GM18505 (cell line): ENCODE results near the gene ADAM22.

ENCODE experiments used
- ATAC-seq: cut with Tn5 transposase; IDR thresholded peaks from one replicate; pipeline ENCODE4 v1.9.1; 2021; ENCODE audit not compliant: unreplicated experiment
- POLR2A ChIP-seq: IDR thresholded peaks from 4 replicates; pipeline ENCODE4 v1.6.1; 2011; ENCODE audit warnings: borderline replicate concordance; ENCODE audit not compliant: insufficient read depth, insufficient read length; ENCODE audit errors: extremely low read depth

Gene ADAM22

GRCh38 chr7:88201305-88201704, 267.3 kb downstream of the ADAM22 start:
- TF ChIP-seq POLR2A, result no peak
- ATAC-seq, result no peak

GRCh38 chr7:88202278-88202677, 268.2 kb downstream of the ADAM22 start:
- no peak for ATAC-seq
- TF ChIP-seq POLR2A, result no peak

- no peak for ATAC-seq
- no peak for TF ChIP-seq POLR2A
These were observed 268.7 kb downstream of the ADAM22 start for GRCh38 chr7:88202799-88203198.

GRCh38 chr7:88203401-88203800, 269.4 kb downstream of the ADAM22 start:
- TF ChIP-seq POLR2A, result no peak
- no peak for ATAC-seq

- no peak for TF ChIP-seq POLR2A
- ATAC-seq, result no peak
These were observed 270.6 kb downstream of the ADAM22 start for GRCh38 chr7:88204525-88205110.

- no peak for ATAC-seq
- no peak for TF ChIP-seq POLR2A
These were observed 271.1 kb downstream of the ADAM22 start for GRCh38 chr7:88205179-88205578.

GRCh38 chr7:88206254-88206653, 272.2 kb downstream of the ADAM22 start:
- no peak for ATAC-seq
- no peak for TF ChIP-seq POLR2A

- TF ChIP-seq POLR2A, result no peak
- no peak for ATAC-seq
These were observed 274.5 kb downstream of the ADAM22 start for GRCh38 chr7:88208521-88208920.

- no peak for TF ChIP-seq POLR2A
- no peak for ATAC-seq
These were observed 278.9 kb downstream of the ADAM22 start for GRCh38 chr7:88212918-88213317.

- ATAC-seq, result no peak
- TF ChIP-seq POLR2A, result no peak
These were observed 280.4 kb downstream of the ADAM22 start for GRCh38 chr7:88214456-88214855.

- no peak for TF ChIP-seq POLR2A
- no peak for ATAC-seq
These were observed 281.2 kb downstream of the ADAM22 start for GRCh38 chr7:88215295-88215694.

GRCh38 chr7:88216276-88216675, 282.2 kb downstream of the ADAM22 start:
- TF ChIP-seq POLR2A, result no peak
- ATAC-seq, result no peak

GRCh38 chr7:88217675-88218428, 283.8 kb downstream of the ADAM22 start:
- peak; percentile 69 for ATAC-seq

GRCh38 chr7:88218429-88218745, 284.3 kb downstream of the ADAM22 start:
- TF ChIP-seq POLR2A, result no peak
- no peak for ATAC-seq

More at GRCh38 chr7:88217675-88218428, 283.8 kb downstream of the ADAM22 start:
- peak; percentile 26 for TF ChIP-seq POLR2A
